A204.1 (cell line): ENCODE data around the gene MAPK1.
"Not testable (repeated sequence)": the region's sequence is repeated elsewhere in the genome, so short reads cannot be mapped to it uniquely, and the experiment has no call there.

Experiments used
- FAIRE-seq: peaks from 2 replicates; lab custom pipeline; 2012; peaks lifted over from hg19 to GRCh38; lab: Jason Lieb, UNC

Gene MAPK1

DNA sequence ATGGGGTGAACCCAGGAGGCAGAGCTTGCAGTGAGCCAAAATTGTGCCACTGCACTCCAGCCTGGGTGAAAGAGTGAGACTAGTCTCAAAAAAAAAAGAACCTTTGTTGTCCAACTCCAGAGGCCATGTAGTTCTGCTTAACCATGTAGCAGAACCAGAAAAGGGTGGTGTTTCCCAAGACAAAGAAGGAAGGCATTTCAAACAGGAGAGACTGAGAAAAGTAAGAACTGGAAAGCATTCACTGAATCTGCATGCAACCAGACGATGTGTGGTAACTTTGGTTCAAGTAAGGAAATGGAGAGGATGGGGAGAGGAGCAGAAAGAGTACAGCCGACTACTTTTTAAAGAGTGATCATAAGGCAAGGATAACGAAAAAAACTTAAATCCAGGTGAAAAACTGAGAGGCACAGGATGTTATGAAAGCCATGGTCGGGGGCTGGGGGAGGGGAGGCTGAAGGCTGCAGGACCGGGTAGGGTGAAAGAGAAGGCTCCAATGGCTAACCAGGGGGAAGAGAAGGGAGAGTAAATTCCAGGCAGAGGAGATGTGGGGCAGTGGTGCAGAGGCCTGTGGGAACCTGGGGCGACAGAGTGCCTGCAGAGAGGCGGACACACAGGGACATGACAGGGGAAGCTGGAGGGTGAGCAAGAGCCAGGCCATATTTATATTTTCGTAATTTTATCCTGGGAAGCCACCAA lies 48.8 kb downstream of the MAPK1 start:
- no peak for FAIRE-seq

DNA sequence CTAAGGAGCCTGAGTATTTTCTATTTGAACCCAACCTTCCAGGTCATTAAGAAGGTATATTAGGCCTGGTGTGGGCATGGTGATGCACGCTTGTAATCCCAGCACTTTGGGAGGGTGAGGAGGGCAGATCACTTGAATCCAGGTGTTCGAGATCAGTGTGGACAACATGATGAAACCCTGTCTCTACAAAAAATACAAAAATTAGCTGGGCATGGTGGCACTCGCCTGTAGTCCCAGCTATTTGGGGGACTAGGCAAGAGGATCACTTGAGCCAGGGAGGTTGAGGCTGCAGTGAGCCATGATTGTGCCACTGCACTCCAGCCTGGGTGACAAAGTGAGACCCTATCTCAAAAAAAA lies 50.0 kb downstream of the MAPK1 start:
- not testable (repeated sequence) for FAIRE-seq

DNA sequence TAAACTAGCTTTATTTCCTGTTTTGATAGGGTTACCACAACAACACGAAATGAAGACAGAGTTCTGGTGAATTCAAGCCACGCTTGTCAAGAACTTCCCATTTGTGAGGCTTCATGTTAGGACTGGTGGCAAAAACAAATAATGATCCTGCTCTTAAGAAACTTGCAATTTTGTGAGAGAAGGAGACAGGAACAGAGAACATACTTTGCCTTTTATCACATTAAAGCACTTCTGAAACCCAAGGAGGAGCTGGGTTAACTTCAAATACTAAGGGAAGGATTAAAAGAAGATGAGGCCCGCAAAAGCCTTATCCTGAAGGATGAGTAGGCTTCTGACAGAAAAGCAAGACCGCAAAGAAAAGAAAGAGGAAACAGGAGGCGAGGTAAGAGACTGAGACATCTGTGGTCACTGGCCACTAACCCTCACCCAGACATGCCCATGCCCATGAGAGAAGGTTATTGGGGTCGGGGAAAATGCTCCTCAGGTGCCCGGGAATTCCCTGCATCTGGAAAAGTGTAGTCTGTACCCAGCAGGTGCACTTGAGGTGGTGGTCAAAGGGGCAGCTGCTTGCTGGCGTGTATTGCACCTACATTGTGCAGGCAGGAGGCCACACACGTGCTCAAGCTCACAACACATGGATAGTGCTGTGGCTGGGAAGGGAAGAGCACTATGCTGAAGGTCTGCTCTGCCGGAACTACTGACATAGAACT lies 50.5 kb downstream of the MAPK1 start:
- FAIRE-seq = no peak

DNA sequence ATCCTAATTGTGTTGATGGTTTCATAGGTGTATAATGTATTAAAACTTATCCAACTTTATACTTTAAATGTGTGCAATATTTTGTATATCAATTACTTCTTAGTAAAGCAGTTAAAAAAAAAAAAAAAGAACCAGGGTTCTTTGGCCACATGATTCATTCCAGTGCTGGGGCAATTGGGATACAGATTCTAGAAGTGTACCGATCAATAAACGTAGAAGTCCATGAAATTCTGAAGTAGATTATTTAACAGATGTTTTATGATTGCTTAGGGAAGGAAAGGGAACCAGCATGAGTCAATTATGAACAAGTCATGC lies 51.0 kb downstream of the MAPK1 start:
- FAIRE-seq = no peak

DNA sequence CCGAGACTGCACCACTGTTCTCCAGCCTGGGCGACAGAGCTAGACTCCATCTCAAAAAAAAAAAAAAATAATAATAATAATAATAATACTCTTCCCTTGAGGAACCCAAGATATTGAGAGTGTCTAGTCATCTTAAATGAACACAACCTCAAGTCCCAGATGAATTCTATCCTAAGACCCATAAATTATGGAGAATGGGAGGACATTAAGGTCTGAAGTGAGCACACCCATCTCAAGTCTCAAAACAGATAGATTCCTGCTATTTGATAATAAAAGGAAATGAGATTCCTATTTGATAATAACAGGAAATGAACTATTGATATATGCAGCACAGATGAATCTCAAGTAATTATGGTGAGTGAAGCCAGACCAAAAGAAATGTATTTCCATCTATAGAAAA lies 51.5 kb downstream of the MAPK1 start:
- FAIRE-seq = no peak

DNA sequence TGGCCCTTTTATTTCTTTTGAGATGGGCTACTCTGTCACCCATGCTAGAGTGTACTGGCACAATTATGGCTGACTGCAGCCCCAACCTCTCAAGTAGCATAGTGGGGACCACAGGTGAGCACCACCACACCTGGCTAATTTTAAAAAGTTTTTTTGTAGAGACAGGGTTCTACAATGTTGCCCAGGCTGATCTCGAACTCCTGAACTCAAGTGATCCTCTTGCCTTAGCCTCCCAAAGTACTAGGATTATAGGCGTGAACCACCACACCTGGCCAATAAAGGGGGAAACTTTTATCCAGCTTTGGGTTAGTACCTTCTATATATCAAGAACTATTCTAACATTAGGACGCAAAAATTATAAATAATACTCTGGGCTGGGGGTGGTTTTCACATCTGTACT lies 52.1 kb downstream of the MAPK1 start:
- no peak for FAIRE-seq

DNA sequence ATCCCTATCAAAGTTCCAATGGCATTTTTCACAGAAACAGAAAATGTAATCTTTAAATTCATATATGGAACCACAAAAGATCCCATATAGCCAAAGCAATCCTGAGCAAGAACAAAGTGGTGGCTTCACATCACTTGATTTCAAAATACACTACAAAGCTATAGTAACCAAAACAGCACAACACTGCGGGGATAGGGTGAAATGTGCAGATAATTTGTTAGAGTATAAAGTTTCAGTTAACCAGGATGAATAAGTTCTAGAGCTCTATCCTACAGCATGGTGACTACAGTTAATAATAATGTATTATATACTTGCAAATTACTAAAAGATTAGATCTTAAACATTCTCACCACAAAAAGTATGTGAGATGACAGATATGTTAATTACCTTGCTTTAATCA lies 55.5 kb downstream of the MAPK1 start:
- FAIRE-seq = no peak

DNA sequence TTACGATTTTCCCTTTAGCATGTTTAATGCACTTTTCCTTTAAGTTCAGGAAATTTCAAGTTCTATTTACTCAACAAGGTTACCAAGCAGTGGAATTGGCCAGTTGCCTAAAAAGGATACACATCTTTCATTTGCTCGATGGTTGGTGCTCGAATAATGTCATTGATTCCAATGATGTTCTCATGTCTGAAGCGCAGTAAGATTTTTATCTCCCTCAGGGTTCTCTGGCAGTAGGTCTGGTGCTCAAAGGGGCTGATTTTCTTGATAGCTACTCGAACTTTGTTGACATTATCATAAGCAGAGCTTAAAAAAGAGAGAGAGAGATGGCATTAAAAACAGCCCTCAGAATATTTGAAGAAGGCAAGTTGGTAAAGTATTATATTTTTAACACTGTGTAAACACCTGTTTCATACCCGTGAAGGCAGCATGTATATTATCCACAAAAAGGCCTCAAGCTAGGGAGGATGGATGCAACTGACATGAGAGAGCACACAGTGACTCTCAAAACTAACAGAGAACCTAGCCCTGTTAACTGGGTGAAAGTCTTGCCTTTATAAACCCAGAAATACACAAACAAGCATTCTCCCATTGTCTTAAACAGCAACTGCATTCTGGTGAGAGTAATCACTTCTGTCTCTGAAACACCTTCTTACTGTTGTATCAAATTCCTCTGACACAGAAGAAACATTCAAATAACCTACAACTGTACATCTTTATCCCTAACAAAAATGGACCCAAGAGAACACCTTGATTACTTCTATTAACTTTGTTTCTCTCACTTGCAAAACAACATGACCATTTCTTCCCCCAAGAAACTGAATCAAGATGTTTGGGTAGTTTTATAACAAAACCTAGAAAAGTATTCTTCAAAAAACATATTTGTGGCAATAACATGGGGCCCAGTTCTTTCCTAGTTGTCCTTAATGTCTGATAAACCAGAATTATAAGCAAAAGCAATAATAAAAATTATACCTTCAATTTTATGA lies 59.6 kb downstream of the MAPK1 start:
- no peak for FAIRE-seq

DNA sequence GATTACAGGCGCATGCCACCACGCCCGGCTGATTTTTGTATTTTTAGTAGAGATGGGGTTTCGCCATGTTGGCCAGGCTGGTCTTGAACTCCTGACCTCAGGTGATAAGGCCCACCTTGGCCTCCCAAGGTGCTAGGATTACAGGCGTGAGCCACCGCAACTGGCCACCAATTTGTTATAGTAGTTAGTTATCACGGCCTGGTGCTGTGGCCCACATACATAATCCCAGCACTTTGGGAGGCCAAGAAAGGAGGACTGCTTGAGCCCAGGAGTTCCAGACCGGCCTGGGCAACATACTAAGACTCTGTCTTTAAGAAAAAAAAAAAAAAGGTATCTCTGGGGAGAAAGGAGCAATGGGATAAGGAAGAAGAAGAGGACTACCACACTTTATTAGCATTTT lies 62.1 kb downstream of the MAPK1 start:
- FAIRE-seq = not testable (repeated sequence)

DNA sequence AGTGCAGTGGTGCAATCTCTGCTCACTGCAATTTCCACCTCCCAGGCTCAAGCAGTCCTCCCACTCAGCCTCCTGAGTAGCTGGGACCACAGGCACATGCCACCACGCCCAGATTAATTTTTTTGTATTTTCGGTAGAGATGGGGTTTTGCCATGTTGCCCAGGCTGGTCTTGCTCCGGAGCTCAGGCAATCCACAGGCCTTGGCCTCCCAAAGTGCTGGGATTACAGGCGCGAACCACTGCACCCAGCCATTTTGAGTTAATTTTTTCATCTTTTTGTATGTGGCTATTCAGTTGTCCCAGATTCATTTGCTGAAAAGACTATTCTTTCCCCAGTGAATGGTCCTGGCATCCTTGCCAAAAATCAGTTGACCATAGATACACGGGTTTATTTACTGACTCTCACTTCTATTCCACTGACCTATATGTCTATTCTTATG lies 63.6 kb downstream of the MAPK1 start:
- FAIRE-seq = no peak

DNA sequence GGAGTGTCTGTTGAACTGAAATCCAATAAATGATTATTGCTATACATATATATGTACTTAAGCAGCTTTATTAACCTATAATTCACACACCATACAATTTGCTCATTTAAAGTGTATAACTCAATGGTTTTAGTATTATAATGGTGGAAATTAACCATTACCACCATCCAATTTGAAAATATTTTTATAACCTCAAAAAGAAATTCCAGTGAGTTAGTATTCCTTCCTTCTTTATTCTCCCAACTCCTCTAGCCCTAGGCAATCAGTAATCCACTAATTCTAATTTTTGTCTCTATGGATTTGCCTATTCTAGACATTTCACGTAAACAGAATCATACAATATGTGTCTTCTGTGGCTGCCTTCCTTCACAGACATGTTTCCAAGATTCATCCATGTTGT lies 64.8 kb downstream of the MAPK1 start:
- FAIRE-seq = no peak

DNA sequence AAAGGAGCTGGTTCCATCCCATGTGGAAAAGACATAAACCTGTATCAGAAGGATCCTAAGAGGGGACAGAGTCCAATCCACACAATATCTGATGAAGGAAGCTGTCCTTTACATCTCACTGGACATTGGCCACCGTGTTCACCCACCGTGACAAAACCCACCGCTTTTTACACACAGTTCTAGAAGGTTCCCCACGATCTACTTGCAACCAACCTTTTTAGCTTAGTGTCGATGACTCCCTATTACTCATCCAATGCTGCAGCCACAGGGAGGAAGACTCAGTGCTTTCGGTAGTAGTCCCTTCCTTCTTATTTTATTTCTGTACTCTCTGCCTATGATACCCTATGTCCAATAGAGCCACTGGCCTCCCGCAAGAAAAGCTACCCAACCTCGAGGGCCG lies 65.4 kb downstream of the MAPK1 start:
- FAIRE-seq = no peak

DNA sequence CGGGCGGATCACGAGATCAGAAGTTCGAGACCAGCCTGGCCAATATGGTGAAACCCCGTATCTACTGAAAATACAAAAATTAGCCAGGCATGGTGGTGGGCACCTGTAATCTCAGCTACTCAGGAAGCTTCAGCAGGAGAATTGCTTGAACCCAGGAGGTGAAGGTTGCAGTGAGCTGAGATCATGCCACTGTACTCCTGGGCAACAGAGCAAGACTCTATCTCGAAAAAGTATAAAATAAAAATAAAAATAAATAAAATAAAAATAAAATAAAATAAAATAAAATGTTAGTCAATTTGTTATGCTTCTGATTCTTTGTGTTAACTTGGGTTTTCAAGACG lies 66.2 kb downstream of the MAPK1 start:
- FAIRE-seq = not testable (repeated sequence)

DNA sequence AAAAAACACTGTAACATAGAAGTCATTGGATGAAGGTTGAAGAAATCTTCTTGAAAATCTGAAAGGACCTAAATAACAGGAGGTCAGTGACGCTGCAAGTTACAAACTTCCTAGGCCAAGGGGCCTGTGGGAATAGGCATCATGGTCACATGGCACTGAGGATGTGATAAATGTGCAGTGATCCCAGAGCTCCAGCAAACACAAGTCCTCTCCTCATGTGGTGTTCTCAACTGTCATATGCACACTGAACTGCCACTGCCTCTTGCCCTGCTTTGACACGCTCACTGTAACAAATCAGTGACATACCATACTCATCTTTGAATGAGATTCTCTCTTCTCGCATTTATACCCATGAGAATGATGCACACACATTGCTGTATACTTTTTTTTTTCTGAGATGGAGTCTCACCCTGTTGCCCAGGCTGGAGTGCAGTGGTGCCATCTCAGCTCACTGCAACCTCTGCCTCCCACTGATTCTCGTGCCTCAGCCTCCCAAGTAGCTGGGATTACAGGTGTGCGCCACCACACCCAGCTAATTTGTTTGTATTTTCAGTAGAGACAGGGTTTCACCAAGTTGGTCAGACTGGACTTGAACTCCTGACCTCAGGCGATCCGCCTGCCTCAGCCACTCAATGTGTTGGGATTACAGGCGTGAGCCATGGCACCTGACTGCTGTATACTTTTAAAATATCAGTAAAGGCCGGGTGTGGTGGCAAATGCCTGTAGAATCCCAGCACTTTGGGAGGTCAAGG lies 66.7 kb downstream of the MAPK1 start:
- FAIRE-seq = no peak

DNA sequence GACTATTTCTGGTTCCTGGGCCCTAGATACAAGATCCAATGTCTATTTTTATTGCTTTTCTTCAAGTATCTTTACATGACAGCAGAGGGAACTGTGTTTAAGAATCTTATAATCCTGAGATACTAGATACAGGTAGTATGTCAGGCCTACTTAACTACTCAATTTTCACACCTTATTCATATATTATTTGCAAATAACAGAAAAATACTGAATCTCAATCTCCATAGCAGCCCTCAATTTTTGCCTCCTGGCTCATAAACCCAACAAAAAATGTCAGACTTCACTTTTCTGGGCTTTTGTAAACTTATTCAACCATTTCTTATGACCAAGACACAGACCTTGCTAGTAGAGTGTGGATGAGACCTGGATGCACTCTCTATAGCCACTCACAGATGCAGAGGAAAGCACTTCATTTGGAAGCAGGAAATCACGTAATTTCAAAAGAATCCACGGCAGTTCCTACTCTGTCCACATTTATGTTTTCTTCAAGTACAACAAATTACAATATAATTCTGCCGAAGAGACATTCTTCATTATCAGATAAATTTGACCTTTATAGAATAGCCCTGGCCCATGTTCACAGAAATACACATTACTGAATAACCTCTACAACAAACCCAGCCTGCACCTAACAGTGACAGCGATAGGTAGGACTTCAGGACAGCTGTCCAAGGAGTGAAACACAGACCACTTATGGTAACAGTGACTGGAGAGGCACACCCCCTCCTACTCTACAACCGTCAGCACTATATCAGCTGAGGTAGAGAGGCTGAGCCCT lies 69.8 kb downstream of the MAPK1 start:
- FAIRE-seq = no peak

DNA sequence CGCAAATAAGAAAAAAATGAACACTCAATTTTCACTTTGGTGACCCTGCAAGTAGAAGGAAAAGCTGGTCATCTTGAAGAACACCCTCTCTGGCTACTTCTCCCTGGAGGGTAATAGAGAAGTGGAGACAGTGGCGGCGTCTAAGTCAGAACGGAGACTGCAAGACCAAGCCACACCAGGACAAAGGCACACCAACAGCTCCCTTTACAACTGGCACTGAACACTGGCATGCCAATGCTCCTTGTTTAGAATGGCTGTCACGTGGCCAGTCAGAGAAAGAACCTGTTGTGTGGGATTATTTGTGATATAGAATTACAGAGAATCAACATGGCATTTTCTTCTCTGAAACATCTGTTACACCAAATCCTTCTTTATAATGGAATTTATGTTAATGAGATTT lies 70.6 kb downstream of the MAPK1 start:
- FAIRE-seq = no peak

DNA sequence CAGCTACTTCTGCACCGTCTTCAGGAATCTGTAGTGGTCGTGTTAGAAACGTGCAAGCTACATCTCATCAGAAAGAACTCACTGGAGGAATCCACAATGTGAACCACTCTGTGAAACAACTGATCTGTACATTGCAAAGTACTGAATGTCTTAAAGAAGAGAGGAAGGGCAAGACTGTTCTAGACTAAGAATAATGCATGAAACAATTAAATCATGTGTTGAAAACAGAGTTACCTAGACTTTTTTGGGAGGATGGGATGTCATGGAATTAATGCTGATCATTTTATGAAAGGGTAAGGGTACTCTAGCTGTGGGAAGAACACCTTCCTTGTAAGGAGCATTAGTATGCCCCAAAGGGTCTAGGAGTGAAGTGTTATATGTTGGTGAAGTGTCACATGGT lies 71.2 kb downstream of the MAPK1 start:
- FAIRE-seq = no peak

DNA sequence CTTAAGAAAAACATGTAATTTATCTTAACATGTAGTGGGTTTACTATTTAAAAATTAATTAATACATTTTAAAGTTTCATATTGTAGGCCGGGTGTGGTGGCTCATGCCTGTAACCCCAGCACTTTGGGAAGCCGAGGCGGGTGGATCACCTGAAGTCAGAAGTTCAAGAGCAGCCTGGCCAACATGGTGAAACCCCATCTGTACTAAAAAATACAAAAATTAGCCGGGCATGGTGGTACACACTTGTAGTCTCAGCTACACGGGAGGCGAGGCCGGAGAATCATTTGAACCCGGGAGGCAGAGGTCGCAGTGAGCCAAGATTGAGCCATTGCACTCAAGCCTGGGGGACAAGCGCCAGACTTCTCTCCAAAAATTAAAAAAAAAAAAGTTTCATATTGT lies 73.7 kb downstream of the MAPK1 start:
- FAIRE-seq = not testable (repeated sequence)

DNA sequence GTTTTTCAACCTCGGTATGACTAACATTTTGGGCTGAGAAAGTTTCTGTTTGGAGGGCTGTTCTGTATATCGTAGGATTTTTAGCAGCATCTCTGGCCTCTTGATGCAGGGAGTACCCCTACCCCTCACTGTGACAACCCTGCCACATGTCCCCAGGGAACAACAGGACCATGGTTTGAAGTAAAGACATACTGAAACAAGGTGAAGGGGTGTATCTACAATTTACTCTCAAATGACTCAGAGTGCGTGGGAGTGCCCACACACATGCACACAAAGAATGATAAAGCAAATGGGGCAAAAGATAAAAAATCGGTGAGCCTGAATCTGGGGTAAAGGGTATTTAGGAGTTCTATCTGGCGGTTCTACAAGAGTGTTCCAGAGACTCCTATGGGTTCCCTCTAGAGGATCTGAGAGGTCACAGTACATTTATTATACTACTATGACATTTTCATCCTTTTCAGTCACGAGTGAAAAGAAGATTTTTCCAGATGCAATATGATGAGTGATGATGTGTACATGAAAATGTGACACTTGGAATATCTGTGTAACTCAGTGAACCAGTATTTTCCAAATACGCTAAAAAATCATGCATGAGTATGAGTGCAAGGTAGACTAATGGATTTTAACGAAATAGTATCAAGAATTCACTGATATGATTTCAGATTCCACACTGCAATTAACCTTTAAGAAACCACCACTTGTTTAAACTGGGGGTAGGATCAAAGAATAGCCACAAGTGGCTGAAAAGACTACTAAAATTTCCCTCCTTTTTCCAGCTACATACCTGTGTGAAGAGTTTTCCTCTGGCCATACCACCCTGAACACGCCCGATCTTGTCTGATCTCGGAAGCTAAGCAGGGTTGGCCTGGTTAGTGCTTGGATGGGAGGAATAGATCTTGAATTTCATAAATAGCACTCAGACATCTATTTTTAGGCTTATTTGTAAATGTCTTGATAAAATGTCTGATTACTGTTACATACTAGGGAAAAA lies 75.5 kb downstream of the MAPK1 start:
- FAIRE-seq = no peak

DNA sequence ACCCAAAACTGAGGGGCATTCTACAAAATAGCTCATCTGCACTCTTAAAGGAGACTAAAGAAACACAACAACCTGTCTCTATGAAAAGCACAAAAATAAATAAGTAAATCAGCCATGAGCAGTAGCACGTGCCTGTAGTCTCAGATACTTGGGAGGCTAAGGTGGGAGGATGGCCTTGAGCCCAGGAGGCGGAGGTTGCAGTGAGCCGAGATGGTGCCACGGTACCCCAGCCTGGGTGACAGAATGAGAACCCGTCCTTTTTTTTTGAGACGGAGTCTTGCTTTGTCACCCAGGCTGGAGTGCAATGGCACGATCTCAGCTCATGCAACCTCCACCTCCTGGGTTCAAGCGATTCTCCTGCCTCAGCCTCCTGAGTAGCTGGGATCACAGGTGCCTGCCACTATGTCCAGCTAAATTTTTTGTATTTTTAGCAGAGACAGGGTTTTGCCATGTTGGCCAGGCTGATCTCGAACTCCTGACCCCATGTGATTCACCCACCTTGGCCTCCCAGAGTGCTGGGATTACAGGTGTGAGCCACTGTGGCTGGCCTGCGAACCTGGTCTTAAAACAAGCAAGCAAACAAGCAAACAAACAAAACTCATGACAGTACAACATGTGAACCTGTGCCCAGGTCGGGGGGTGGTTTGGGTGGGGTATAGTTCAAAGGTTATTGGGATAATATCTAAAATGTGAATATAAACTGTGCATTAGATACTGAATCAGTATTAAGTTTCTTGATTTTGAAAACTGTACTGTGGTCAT lies 76.4 kb downstream of the MAPK1 start:
- not testable (repeated sequence) for FAIRE-seq
